ENCODE measurements around the gene USF3.

DNA sequence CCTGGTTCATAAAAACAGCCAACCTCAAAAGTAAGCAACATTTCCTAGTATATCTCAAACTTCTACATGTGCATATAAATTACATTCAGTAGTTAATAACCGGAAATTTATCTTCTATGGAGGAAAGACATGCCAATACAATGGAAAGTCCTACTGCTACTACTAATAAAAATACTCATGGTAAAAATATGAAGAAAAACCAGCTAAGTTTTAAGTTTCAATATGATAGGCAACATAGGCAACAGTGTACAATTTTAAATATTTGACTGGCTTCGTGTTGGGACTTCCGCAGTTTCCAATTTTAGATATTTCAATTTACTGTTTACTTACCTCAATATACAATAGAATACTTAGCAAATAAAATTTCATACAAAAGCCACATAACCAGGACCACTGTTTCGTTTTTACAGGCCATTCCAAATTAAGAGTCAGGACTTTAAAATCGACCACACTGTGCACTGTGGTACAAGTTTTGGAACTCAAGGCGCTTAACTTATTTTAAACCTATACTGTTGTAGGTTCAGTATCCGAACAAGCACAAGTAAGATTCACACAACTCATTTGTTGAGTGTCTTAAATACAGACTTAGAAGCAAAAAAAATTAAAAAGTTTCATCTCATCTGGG, 46.7 kb upstream of the USF3 start:
- TF ChIP-seq CTCF (IDR thresholded peaks at IDR 0.05) (no peak), POLR2A (IDR thresholded peaks at IDR 0.05) (no peak)

Data from stomach (tissue), 4 donors.